Immature natural killer cell (primary cell): ENCODE results near the gene MYO5A. TPM values are rescaled to one million over a fixed set of nuclear protein-coding genes. Genes with fewer than 3 reads are reported as not detected.
"Not testable (repeated sequence)": the region's sequence is repeated elsewhere in the genome, so short reads cannot be mapped to it uniquely, and the experiment has no call there.

ENCODE experiments used
- DNase-seq, 3 donors: peaks; one replicate each; pipeline ENCODE4 v3.0.0; 2022; ENCODE audit warnings: mixed read lengths in 1 of 3
- H3K27ac Mint-ChIP-seq, 6 donors: one replicate each; pipeline ENCODE4 v1.8.0; 2020; ENCODE audit warnings: mixed read lengths in 6 of 6, mild to moderate bottlenecking in 5 of 6, inconsistent platforms in 4 of 6, moderate library complexity in 3 of 6
- H3K27me3 Mint-ChIP-seq, 3 donors: one replicate each; pipeline ENCODE4 v1.8.0; 2020 to 2021; ENCODE audit warnings: low read depth in 3 of 3, mild to moderate bottlenecking in 3 of 3, mixed read lengths in 3 of 3, moderate library complexity in 3 of 3, inconsistent platforms in 1 of 3
- H3K36me3 Mint-ChIP-seq, 3 donors: one replicate each; pipeline ENCODE4 v1.8.0; 2020; ENCODE audit warnings: mixed read lengths in 3 of 3, inconsistent platforms in 2 of 3, mild to moderate bottlenecking in 2 of 3
- H3K4me1 Mint-ChIP-seq, 2 donors: one replicate each; pipeline ENCODE4 v1.8.0; 2020; ENCODE audit warnings: inconsistent platforms in 2 of 2, mild to moderate bottlenecking in 2 of 2, mixed read lengths in 2 of 2, moderate library complexity in 1 of 2
- H3K4me3 Mint-ChIP-seq, 5 donors: one replicate each; pipeline ENCODE4 v1.8.0; 2020; ENCODE audit warnings: mild to moderate bottlenecking in 5 of 5, mixed read lengths in 5 of 5, inconsistent platforms in 3 of 5, moderate library complexity in 3 of 5
- H3K9me3 Mint-ChIP-seq, 6 donors: one replicate each; pipeline ENCODE4 v1.8.0; 2020; ENCODE audit warnings: mild to moderate bottlenecking in 6 of 6, mixed read lengths in 6 of 6, inconsistent platforms in 4 of 6, moderate library complexity in 3 of 6
- polyA plus RNA-seq, 3 donors: library from polyadenylated mRNA; unstranded; fragments of 300-500 nt; fragmentation: Illumina TruSeq; gene quantifications; one replicate each; pipeline ENCODE4 v1.2.3, GENCODE V29; 2021

Gene MYO5A
- polyA plus RNA-seq, 3 donors from 2014 or later, result 2.0 to 10.9 (median 5.9) TPM

GRCh38 chr15:52527911-52528563 lies 643 bp downstream of the MYO5A start:
- Mint-ChIP-seq H3K27ac (peak overlapping the region; percentile 86 to 91 (median 90)), H3K9me3 (no peaks in the 10 kb centered on the region), H3K4me1 (peaks cover 34 to 42% of the 10 kb centered on the region in 2 donors), H3K36me3 (peaks cover 0 to 3% (median 0%) of the 10 kb centered on the region in 3 donors), H3K27me3 (peaks cover 2 to 9% (median 5%) of the 10 kb centered on the region in 3 donors), H3K4me3 (peak overlapping the region; percentile 90 to 96 (median 94))
- peak in 2 of 3 donors; percentile 15 to 17 for DNase-seq

- Mint-ChIP-seq H3K9me3 (no peaks in the 10 kb centered on the region), H3K27ac (peak overlapping the region in 5 of 6 donors; percentile 18 to 91 (median 91)), H3K27me3 (peaks cover 2 to 9% (median 5%) of the 10 kb centered on the region in 3 donors), H3K36me3 (peaks cover 0 to 1% (median 0%) of the 10 kb centered on the region in 3 donors), H3K4me3 (peak overlapping the region; percentile 90 to 96 (median 94)), H3K4me1 (peaks cover 34 to 43% of the 10 kb centered on the region in 2 donors)
- no peak for DNase-seq
Observed at GRCh38 chr15:52527196-52527910, 1.3 kb downstream of the MYO5A start.

GRCh38 chr15:52524223-52525136 lies 4.2 kb downstream of the MYO5A start:
- Mint-ChIP-seq H3K9me3 (no peaks in the 10 kb centered on the region), H3K4me3 (no peak overlapping the region), H3K27me3 (peaks cover 0 to 5% (median 2%) of the 10 kb centered on the region in 3 donors), H3K27ac (no peak overlapping the region), H3K36me3 (no peaks in the 10 kb centered on the region), H3K4me1 (peaks cover 31 to 39% of the 10 kb centered on the region in 2 donors)
- DNase-seq, result no peak

GRCh38 chr15:52523647-52524046 lies 5.0 kb downstream of the MYO5A start:
- DNase-seq, result no peak
- Mint-ChIP-seq H3K4me3 (no peak overlapping the region), H3K4me1 (peaks cover 33 to 44% of the 10 kb centered on the region in 2 donors), H3K9me3 (no peaks in the 10 kb centered on the region), H3K36me3 (no peaks in the 10 kb centered on the region), H3K27me3 (peaks cover 0 to 5% (median 2%) of the 10 kb centered on the region in 3 donors), H3K27ac (peak overlapping the region in 1 of 6 donors; percentile 54)

GRCh38 chr15:52523192-52523591 lies 5.5 kb downstream of the MYO5A start:
- Mint-ChIP-seq H3K27me3 (peaks cover 0 to 4% (median 2%) of the 10 kb centered on the region in 3 donors), H3K27ac (peak overlapping the region in 1 of 6 donors; percentile 54), H3K9me3 (no peaks in the 10 kb centered on the region), H3K36me3 (no peaks in the 10 kb centered on the region), H3K4me3 (no peak overlapping the region), H3K4me1 (peaks cover 36 to 45% of the 10 kb centered on the region in 2 donors)
- no peak for DNase-seq

- Mint-ChIP-seq H3K4me1 (peaks cover 21 to 34% of the 10 kb centered on the region in 2 donors), H3K27ac (peak overlapping the region in 1 of 6 donors; percentile 11), H3K36me3 (no peaks in the 10 kb centered on the region), H3K27me3 (no peaks in the 10 kb centered on the region), H3K4me3 (no peak overlapping the region), H3K9me3 (no peaks in the 10 kb centered on the region)
- no peak for DNase-seq
Observed at GRCh38 chr15:52521682-52522081, 7.0 kb downstream of the MYO5A start.

GRCh38 chr15:52520421-52520820 lies 8.3 kb downstream of the MYO5A start:
- Mint-ChIP-seq H3K9me3 (no peaks in the 10 kb centered on the region), H3K27ac (peak overlapping the region in 1 of 6 donors; percentile 8), H3K4me1 (peaks cover 18 to 28% of the 10 kb centered on the region in 2 donors), H3K36me3 (no peaks in the 10 kb centered on the region), H3K27me3 (no peaks in the 10 kb centered on the region), H3K4me3 (no peak overlapping the region)
- no peak for DNase-seq

- H3K4me3 Mint-ChIP-seq, result no peak overlapping the region
- H3K36me3 Mint-ChIP-seq, result no peaks in the 10 kb centered on the region
- peak overlapping the region in 3 of 6 donors; percentile 1 to 40 (median 17) for H3K27ac Mint-ChIP-seq
- no peaks in the 10 kb centered on the region for H3K9me3 Mint-ChIP-seq
- H3K4me1 Mint-ChIP-seq, result peaks cover 17 to 25% of the 10 kb centered on the region in 2 donors
- no peak for DNase-seq
- H3K27me3 Mint-ChIP-seq, result no peaks in the 10 kb centered on the region
Observed at GRCh38 chr15:52518487-52519371, 10.0 kb downstream of the MYO5A start.

- Mint-ChIP-seq H3K27me3 (no peaks in the 10 kb centered on the region), H3K4me1 (peaks cover 13 to 18% of the 10 kb centered on the region in 2 donors), H3K27ac (no peak overlapping the region), H3K4me3 (no peak overlapping the region), H3K9me3 (no peaks in the 10 kb centered on the region), H3K36me3 (no peaks in the 10 kb centered on the region)
- no peak for DNase-seq
Observed at GRCh38 chr15:52517014-52517413, 11.7 kb downstream of the MYO5A start.

- Mint-ChIP-seq H3K27ac (no peak overlapping the region), H3K4me3 (no peak overlapping the region), H3K9me3 (no peaks in the 10 kb centered on the region), H3K27me3 (no peaks in the 10 kb centered on the region), H3K4me1 (peaks cover 16 to 24% of the 10 kb centered on the region in 2 donors), H3K36me3 (no peaks in the 10 kb centered on the region)
- no peak for DNase-seq
Observed at GRCh38 chr15:52515343-52515742, 13.3 kb downstream of the MYO5A start.

GRCh38 chr15:52514482-52514881 lies 14.2 kb downstream of the MYO5A start:
- Mint-ChIP-seq H3K27me3 (no peaks in the 10 kb centered on the region), H3K27ac (no peak overlapping the region), H3K4me1 (peaks cover 15 to 33% of the 10 kb centered on the region in 2 donors), H3K9me3 (no peaks in the 10 kb centered on the region), H3K4me3 (no peak overlapping the region), H3K36me3 (no peaks in the 10 kb centered on the region)
- DNase-seq, result no peak

GRCh38 chr15:52512869-52513268 lies 15.8 kb downstream of the MYO5A start:
- H3K27ac Mint-ChIP-seq, H3K27me3 Mint-ChIP-seq: not testable (repeated sequence)

GRCh38 chr15:52511084-52511483 lies 17.6 kb downstream of the MYO5A start:
- no peaks in the 10 kb centered on the region for H3K36me3 Mint-ChIP-seq
- H3K27me3 Mint-ChIP-seq, result no peaks in the 10 kb centered on the region
- peak overlapping the region in 1 of 6 donors; percentile 14 for H3K27ac Mint-ChIP-seq
- DNase-seq, result no peak
- H3K4me1 Mint-ChIP-seq, result peaks cover 19 to 45% of the 10 kb centered on the region in 2 donors
- no peak overlapping the region for H3K4me3 Mint-ChIP-seq
- no peaks in the 10 kb centered on the region for H3K9me3 Mint-ChIP-seq

More at GRCh38 chr15:52512869-52513268, 15.8 kb downstream of the MYO5A start:
- not testable (repeated sequence) for H3K9me3 Mint-ChIP-seq, H3K4me3 Mint-ChIP-seq, H3K36me3 Mint-ChIP-seq, DNase-seq
- peaks cover 14 to 38% of the 10 kb centered on the region in 2 donors for H3K4me1 Mint-ChIP-seq
